Ishikawa (cell line): ENCODE measurements around the gene STON2.

Source experiments
- CEBPB ChIP-seq: IDR thresholded peaks from 2 replicates; pipeline ENCODE4 v1.6.1; 2012
- CREB1 ChIP-seq: IDR thresholded peaks from 2 replicates; pipeline ENCODE4 v1.6.1; 2012; ENCODE audit warnings: low read depth
- EGR1 ChIP-seq: IDR thresholded peaks from 2 replicates; pipeline ENCODE4 v1.6.1; 2012
- EP300 ChIP-seq: IDR thresholded peaks from 2 replicates; pipeline ENCODE4 v1.6.1; 2012; ENCODE audit warnings: borderline replicate concordance
- FOXM1 ChIP-seq: IDR thresholded peaks from 2 replicates; pipeline ENCODE4 v1.6.1; 2012; ENCODE audit warnings: low read depth, borderline replicate concordance
- NFIC ChIP-seq: IDR thresholded peaks from 2 replicates; pipeline ENCODE4 v1.6.1; 2012
- RAD21 ChIP-seq: IDR thresholded peaks from 2 replicates; pipeline ENCODE4 v1.6.1; 2012; ENCODE audit warnings: low read depth
- TAF1 ChIP-seq: IDR thresholded peaks from 2 replicates; pipeline ENCODE4 v1.6.1; 2012; ENCODE audit warnings: low read depth, mild to moderate bottlenecking
- TCF12 ChIP-seq: IDR thresholded peaks from 2 replicates; pipeline ENCODE4 v1.6.1; 2012; ENCODE audit warnings: low read depth
- TEAD4 ChIP-seq: IDR thresholded peaks from 2 replicates; pipeline ENCODE4 v1.6.1; 2012
- YY1 ChIP-seq: IDR thresholded peaks from 2 replicates; pipeline ENCODE4 v1.6.1; 2012; ENCODE audit warnings: low read depth
- ZBTB7A ChIP-seq: IDR thresholded peaks from 2 replicates; pipeline ENCODE4 v1.6.1; 2012; ENCODE audit warnings: low read depth
- TF ChIP-seq, protein P1 (sequence below): IDR thresholded peaks from 2 replicates; pipeline ENCODE4 v1.6.1; 2012
- TF ChIP-seq, protein P2 (sequence below): IDR thresholded peaks from 2 replicates; pipeline ENCODE4 v1.6.1; 2012; ENCODE audit warnings: low read depth, mild to moderate bottlenecking
- TF ChIP-seq, protein P3 (sequence below): IDR thresholded peaks from 2 replicates; pipeline ENCODE4 v1.6.1; 2012

STON2 gene

DNA sequence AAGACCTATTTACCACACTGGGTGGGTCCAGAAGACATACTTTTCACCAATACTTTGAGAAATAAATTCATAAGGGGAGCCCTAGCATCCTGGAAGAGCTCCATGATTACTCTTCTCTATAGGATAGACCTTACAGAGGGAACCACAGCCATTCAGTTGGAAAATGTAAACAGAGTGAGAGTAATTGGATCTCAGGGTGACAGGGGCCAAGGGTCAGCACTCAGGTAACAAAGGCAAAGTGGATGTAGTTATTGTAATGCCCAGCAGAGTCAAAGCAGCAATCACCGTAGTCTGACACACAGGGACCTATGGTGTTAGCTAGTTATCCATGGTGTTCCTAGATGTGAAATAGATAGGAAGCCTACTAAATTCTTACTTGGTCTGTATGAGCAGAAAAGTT is 168.6 kb downstream of the STON2 start:
- no peak for TF ChIP-seq ZBTB7A
- no peak for TF ChIP-seq CREB1
- TF ChIP-seq, protein P1, sequence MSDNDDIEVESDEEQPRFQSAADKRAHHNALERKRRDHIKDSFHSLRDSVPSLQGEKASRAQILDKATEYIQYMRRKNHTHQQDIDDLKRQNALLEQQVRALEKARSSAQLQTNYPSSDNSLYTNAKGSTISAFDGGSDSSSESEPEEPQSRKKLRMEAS, result no peak
- no peak for TF ChIP-seq TCF12
- TF ChIP-seq, protein P2, sequence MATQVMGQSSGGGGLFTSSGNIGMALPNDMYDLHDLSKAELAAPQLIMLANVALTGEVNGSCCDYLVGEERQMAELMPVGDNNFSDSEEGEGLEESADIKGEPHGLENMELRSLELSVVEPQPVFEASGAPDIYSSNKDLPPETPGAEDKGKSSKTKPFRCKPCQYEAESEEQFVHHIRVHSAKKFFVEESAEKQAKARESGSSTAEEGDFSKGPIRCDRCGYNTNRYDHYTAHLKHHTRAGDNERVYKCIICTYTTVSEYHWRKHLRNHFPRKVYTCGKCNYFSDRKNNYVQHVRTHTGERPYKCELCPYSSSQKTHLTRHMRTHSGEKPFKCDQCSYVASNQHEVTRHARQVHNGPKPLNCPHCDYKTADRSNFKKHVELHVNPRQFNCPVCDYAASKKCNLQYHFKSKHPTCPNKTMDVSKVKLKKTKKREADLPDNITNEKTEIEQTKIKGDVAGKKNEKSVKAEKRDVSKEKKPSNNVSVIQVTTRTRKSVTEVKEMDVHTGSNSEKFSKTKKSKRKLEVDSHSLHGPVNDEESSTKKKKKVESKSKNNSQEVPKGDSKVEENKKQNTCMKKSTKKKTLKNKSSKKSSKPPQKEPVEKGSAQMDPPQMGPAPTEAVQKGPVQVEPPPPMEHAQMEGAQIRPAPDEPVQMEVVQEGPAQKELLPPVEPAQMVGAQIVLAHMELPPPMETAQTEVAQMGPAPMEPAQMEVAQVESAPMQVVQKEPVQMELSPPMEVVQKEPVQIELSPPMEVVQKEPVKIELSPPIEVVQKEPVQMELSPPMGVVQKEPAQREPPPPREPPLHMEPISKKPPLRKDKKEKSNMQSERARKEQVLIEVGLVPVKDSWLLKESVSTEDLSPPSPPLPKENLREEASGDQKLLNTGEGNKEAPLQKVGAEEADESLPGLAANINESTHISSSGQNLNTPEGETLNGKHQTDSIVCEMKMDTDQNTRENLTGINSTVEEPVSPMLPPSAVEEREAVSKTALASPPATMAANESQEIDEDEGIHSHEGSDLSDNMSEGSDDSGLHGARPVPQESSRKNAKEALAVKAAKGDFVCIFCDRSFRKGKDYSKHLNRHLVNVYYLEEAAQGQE, result no peak
- TF ChIP-seq YY1, result no peak
- no peak for TF ChIP-seq CEBPB

DNA sequence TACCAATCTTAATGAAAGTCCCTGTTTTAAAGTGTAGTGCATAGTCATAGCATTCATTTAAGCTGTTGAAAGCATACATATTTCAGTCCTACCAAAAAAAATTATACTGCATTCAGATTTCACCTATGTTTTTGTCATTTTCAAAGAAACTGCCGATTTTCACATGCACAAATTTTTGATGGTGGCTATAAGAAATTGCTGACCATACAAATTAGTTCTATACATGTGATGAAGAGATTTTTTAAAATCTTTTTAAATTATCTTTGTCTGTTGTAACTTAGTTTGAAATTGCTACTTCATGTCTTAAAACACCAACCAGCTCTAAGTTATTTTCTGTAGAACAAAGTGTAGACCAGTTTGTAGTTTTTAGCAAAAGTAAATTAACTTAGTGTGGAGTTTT is 175.9 kb downstream of the STON2 start:
- TF ChIP-seq, protein P3, sequence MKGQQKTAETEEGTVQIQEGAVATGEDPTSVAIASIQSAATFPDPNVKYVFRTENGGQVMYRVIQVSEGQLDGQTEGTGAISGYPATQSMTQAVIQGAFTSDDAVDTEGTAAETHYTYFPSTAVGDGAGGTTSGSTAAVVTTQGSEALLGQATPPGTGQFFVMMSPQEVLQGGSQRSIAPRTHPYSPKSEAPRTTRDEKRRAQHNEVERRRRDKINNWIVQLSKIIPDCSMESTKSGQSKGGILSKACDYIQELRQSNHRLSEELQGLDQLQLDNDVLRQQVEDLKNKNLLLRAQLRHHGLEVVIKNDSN, result no peak
- TF ChIP-seq, protein P2, result no peak
- TF ChIP-seq CEBPB (no peak), RAD21 (no peak), CREB1 (no peak), TAF1 (no peak), NFIC (no peak), YY1 (no peak), EGR1 (no peak), EP300 (no peak), FOXM1 (no peak)
- TF ChIP-seq, protein P1, result no peak

DNA sequence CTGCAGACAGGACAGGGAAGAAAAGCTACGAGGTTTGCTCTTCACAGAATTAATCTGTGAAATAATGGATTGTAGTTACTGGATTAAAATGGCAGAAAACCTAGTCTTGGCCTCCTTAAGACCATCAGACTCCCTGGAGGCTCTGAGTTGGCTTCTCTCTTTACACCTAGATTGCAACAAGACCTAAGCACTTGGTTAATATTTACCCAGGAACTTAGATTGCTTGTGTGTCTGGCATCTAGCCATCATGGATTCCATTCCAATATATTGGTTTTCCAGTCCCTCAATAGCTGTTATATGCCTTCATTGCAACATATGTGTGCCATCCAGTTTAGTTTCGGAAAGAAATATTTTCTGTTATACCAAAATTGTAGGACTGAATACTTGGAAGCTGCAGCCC is 177.4 kb downstream of the STON2 start:
- TF ChIP-seq ZBTB7A (no peak), YY1 (no peak), TCF12 (no peak), FOXM1 (no peak), CEBPB (no peak), NFIC (no peak), EGR1 (no peak), TAF1 (no peak), EP300 (no peak), CREB1 (no peak)
- TF ChIP-seq, protein P2, result no peak

DNA sequence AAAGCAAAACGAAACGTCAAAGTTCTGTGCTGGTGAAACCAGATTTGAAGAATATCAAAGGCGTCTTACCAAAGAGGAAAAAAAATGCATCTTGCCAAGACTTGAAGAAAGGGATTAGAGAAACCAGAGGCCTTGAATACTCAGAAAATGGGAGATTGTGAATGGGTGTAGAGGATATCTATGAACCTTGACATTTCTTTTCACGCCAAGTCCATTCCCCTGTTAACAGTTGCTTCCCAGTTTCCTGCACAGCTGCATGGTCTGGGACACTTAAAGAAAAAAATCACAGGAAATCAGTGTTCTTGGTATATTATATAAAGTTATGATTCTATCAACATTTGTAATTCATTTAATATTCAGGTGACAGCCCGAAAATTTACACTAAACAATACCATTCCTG is 178.0 kb downstream of the STON2 start:
- TF ChIP-seq ZBTB7A, result no peak
- TF ChIP-seq TAF1, result no peak
- TF ChIP-seq, protein P1, result no peak
- TF ChIP-seq, protein P2, result no peak
- TF ChIP-seq TEAD4, result no peak
- TF ChIP-seq, protein P3, result no peak
- no peak for TF ChIP-seq EP300
- TF ChIP-seq NFIC, result no peak
- no peak for TF ChIP-seq FOXM1
- no peak for TF ChIP-seq RAD21
- TF ChIP-seq TCF12, result no peak
- no peak for TF ChIP-seq CREB1
- TF ChIP-seq YY1, result no peak
- no peak for TF ChIP-seq EGR1
- no peak for TF ChIP-seq CEBPB
